ENCODE data around the gene ADAMTS17.
A peak's percentile ranks its signal among the peaks of the same experiment; 100 is the strongest.
"Not testable (repeated sequence)": the region's sequence is repeated elsewhere in the genome, so short reads cannot be mapped to it uniquely, and the experiment has no call there.

ADAMTS17 gene

GRCh38 chr15:99932676-99933402 is 408.9 kb downstream of the ADAMTS17 start:
- DNase-seq (ENCODE audit: low read depth): no peak

DNA sequence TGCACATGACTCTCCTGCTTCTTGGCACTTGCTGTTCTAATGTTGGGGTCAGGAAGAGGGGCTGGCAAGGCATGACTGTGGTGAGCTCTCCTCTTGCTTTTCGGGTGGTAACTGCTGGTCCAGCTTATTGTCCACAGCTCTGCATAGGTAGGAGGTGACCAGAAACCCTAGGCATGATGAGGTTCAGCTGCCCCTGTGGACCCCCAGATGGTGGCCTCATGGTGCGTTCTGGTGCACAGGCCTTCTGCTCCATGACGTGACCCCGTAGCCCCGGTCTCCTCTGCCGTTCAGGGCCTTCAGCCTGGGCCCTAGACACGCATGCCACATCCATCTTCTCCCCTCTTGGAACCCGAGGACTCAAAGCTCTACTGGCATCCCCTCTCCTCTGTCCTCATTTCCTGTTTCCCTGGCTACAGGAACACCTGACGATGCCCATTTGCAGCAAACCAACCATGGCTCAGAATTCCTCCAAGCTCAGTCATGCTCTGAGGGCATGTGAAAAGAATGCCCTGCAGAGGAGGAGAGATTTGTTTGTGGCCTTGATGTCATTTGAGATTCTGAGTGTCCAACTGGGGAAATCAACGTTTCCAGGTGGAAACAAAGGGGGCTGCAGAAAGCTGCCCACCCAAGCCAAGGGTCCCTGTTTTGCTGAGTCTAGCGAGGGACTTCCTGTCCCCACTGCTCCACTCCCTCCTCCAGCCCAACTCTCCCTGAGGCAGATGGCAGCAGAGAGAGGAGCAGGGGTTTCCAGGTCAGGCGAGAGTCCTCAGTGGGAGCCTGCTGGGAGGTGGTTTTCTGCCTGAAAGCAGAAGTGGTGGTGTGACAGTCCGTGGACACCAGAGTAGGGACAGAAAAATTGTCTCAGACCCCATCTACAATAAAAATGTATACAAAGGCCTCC is 409.8 kb downstream of the ADAMTS17 start:
- DNase-seq (ENCODE audit: low read depth): no peak

- no peak for DNase-seq (ENCODE audit: low read depth)
Observed at GRCh38 chr15:99930696-99931095, 411.1 kb downstream of the ADAMTS17 start.

GRCh38 chr15:99929266-99929665 is 412.5 kb downstream of the ADAMTS17 start:
- no peak for DNase-seq (ENCODE audit: low read depth)

DNA sequence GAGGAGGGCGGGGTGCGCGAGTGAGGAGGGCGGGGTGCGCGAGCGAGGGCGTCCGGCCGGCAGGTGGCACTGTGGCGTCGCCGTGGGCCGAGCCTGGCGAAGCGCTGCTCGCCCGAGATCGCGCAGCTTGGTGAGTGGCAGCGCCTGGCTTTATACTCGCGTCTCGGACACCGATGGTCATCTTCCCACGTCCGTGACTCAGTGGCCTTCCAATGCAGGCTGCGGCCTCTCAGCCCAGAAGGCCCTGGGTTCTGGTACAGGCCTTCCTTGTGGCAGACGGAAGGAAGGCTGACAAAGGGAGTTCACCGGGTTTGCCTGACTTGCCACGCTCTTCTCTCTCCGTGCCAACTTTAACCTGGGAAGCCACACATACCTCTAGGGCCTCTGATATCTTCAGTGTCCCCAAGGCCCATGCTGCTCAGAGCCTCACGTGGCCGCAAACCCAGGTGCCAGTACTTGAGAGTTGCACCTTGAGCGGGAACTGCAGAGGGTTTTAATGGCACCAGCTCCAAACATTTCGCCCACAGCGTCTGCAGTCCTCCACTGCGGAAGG is 413.3 kb downstream of the ADAMTS17 start:
- peak; percentile 83 for DNase-seq (ENCODE audit: low read depth)

GRCh38 chr15:99926532-99926931 is 415.2 kb downstream of the ADAMTS17 start:
- DNase-seq (ENCODE audit: low read depth): not testable (repeated sequence)

GRCh38 chr15:99925661-99926461 is 415.9 kb downstream of the ADAMTS17 start:
- DNase-seq (ENCODE audit: low read depth): peak; percentile 73

DNA sequence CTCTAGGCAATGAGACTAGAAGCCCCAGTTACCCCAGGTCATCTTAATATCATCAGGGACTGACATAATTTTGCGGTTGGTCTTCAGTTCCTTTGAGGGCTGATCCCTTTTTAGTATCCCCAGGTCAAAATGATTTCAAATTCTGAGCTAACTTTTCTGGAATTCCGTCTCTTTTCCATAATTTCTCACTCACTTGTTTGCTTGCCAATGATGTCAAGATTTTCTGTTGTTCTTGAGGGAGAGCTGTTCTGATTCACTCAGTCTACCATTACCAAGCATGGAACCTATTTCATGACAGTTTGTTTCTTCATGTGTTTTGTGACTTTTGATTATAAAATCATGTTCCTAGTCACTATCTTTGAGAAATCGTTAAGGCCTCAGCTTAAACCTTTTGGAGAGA is 418.1 kb downstream of the ADAMTS17 start:
- DNase-seq (ENCODE audit: low read depth): no peak
